Measurements from ENCODE around the gene TPGS2. TPM values are rescaled to one million over a fixed set of nuclear protein-coding genes. Genes with fewer than 3 reads are reported as not detected.

TPGS2 gene
- total RNA-seq, 8 experiments from 2014 or later = 29.4 to 160 (median 121) TPM

DNA sequence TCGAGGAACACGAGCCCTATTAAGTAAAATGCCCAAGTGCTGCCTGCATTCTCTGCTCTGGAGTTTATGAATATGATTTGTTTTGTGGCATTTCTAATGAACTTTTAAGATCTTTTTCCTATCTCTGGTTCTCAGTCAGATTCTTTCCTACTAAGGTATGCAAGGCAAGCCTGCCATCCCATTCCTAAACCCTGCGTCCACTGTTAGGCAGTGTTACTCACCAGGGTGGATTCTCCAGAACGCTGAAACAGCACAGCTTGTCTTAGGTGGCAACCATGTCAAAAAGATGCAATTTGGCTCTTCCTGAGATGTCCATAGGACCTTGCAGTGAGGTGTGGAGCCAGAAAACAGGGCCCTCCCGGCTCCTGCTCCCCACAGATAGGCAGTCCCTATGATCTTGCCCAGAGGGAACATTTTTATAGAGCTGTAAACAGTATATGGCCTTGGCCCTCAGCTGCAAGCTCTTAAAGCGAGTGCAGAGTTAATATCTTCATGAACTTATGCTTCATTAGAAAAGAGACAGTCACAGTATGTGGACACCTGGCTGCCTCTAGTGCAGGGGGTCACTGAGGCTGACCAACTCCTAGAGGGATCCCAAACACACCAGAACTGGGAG lies 84.4 kb downstream of the TPGS2 start:
- WGBS, 10 experiments = 60 to 100% (median 80%) methylated on average over 1 to 4 of the region's 6 CpGs; no CpG with 5 or more reads in 3 of the 10 experiments
- in situ Hi-C loops (cut with MboI; ENCODE audit: low pct_unique_long_range_greater_than_20kb in 2 of 9, low sequenced_read_pairs in 9 of 9, unreplicated experiment in 9 of 9) = loop anchor here in 1 of 9 experiments (10.0 kb wide), 1 partner anchor 50 kb away; no protein-coding TSS in a partner anchor
- no peaks in the 10 kb centered on the region for H3K4me1 ChIP-seq (replicated peaks in 1 of 2)
- no peak overlapping the region for H3K27ac ChIP-seq
- no peak for ATAC-seq (replicated peaks in 6 of 8)
- no peak overlapping the region for H3K4me3 ChIP-seq

Other genes starting within 250 kb of the TPGS2 start
- gene KIAA1328, start 125 bp upstream of the TPGS2 start, total RNA-seq = 10 to 100 TPM in 3 of 8 experiments, 1 to 10 TPM in 5; 2.3 to 11.3 (median 8.8) TPM